DLD1 (cell line): ENCODE data around the gene LPCAT1.

Experiments
- in situ Hi-C: cut with HindIII; loops from 2 replicates; pipeline ENCODE4 v1.10.0; 2017; ENCODE audit warnings: low sequenced_read_pairs

Gene LPCAT1

GRCh38 chr5:1415626-1416360, 108.0 kb downstream of the LPCAT1 start:
- in situ Hi-C loops: no loop called here

GRCh38 chr5:1415059-1415425, 108.7 kb downstream of the LPCAT1 start:
- in situ Hi-C loops: no loop called here

- in situ Hi-C loops: no loop called here
Measured at GRCh38 chr5:1414311-1415058, 109.3 kb downstream of the LPCAT1 start.

GRCh38 chr5:1413611-1414241, 110.0 kb downstream of the LPCAT1 start:
- in situ Hi-C loops: no loop called here

- in situ Hi-C loops: no loop called here
Measured at GRCh38 chr5:1413211-1413610, 110.5 kb downstream of the LPCAT1 start.

- in situ Hi-C loops: no loop called here
Measured at GRCh38 chr5:1412621-1413020, 111.1 kb downstream of the LPCAT1 start.

- in situ Hi-C loops: no loop called here
Measured at GRCh38 chr5:1412163-1412562, 111.6 kb downstream of the LPCAT1 start.
